ENCODE data around the gene KPNA2. TPM values are rescaled to one million over a fixed set of nuclear protein-coding genes. Genes with fewer than 3 reads are reported as not detected.

Gene KPNA2
- polyA plus RNA-seq, 3 donors, result 23.2 to 36.1 (median 23.2) TPM

GRCh38 chr17:68052810-68053209, 17.3 kb downstream of the KPNA2 start:
- no peak overlapping the region for H3K4me2 ChIP-seq (replicated peaks; ENCODE audit: extremely low read depth, low read length, poor library complexity, severe bottlenecking)
- no peak overlapping the region for H3K4me3 Mint-ChIP-seq
- peaks cover 0 to 2% (median 0%) of the 10 kb centered on the region in 3 donors for H3K27me3 Mint-ChIP-seq (ENCODE audit: low read depth in 3 of 3)
- DNase-seq, result no peak
- H3K4me1 ChIP-seq (ENCODE audit: control insufficient read depth in 1 of 2, insufficient read depth in 2 of 2, low read length in 2 of 2), result peaks cover 8 to 9% of the 10 kb centered on the region in 2 donors
- no peak overlapping the region for H2AFZ ChIP-seq (ENCODE audit: insufficient read depth, low read depth, low read length, poor library complexity, severe bottlenecking)
- H3K27ac ChIP-seq (ENCODE audit: low read depth in 1 of 2, low read length in 2 of 2), result no peak overlapping the region
- WGBS (ENCODE audit: insufficient coverage), result 98% methylated on average over 14 of the region's 14 CpGs
- H3K4me1 Mint-ChIP-seq, result peaks cover 26% of the 10 kb centered on the region
- no peaks in the 10 kb centered on the region for H3K79me2 ChIP-seq (ENCODE audit: insufficient read depth, low read length)
- H3K4me3 ChIP-seq (replicated peaks in 1 of 3; ENCODE audit: low read depth in 2 of 3, low read length in 3 of 3), result no peak overlapping the region
- H3K9me3 Mint-ChIP-seq, result peaks cover 0 to 1% (median 0%) of the 10 kb centered on the region in 7 donors
- H3K27ac Mint-ChIP-seq, result no peak overlapping the region
- H4K20me1 ChIP-seq (ENCODE audit: insufficient read depth, low read length), result no peaks in the 10 kb centered on the region
- no peaks in the 10 kb centered on the region for H3K9me3 ChIP-seq (replicated peaks in 1 of 2; ENCODE audit: control insufficient read depth in 1 of 2, insufficient read depth in 1 of 2, low read length in 2 of 2)
- H3K36me3 Mint-ChIP-seq, result peaks cover 4 to 19% of the 10 kb centered on the region in 2 donors
- TF ChIP-seq, protein P1, sequence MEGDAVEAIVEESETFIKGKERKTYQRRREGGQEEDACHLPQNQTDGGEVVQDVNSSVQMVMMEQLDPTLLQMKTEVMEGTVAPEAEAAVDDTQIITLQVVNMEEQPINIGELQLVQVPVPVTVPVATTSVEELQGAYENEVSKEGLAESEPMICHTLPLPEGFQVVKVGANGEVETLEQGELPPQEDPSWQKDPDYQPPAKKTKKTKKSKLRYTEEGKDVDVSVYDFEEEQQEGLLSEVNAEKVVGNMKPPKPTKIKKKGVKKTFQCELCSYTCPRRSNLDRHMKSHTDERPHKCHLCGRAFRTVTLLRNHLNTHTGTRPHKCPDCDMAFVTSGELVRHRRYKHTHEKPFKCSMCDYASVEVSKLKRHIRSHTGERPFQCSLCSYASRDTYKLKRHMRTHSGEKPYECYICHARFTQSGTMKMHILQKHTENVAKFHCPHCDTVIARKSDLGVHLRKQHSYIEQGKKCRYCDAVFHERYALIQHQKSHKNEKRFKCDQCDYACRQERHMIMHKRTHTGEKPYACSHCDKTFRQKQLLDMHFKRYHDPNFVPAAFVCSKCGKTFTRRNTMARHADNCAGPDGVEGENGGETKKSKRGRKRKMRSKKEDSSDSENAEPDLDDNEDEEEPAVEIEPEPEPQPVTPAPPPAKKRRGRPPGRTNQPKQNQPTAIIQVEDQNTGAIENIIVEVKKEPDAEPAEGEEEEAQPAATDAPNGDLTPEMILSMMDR (IDR thresholded peaks at IDR 0.05), result no peak
- intact Hi-C loops (cut with micrococcal nuclease), result no loop called here
- H3K9ac ChIP-seq (ENCODE audit: insufficient read depth, low read length, poor library complexity, severe bottlenecking), result no peak overlapping the region
- peaks cover 3 to 4% of the 10 kb centered on the region in 2 donors for H3K36me3 ChIP-seq (replicated peaks in 1 of 2; ENCODE audit: control insufficient read depth in 1 of 2, insufficient read depth in 2 of 2, low read length in 2 of 2)
- H3K27me3 ChIP-seq (ENCODE audit: control insufficient read depth in 2 of 2, insufficient read depth in 2 of 2, low read length in 2 of 2), result no peaks in the 10 kb centered on the region

- Mint-ChIP-seq H3K4me1 (peaks cover 26% of the 10 kb centered on the region), H3K36me3 (peaks cover 2 to 16% of the 10 kb centered on the region in 2 donors), H3K27ac (peak overlapping the region in 2 of 7 donors; percentile 37 to 40), H3K4me3 (no peak overlapping the region), H3K9me3 (peaks cover 0 to 1% (median 0%) of the 10 kb centered on the region in 7 donors), H3K27me3 (ENCODE audit: low read depth in 3 of 3) (peaks cover 0 to 3% (median 1%) of the 10 kb centered on the region in 3 donors)
- Histone ChIP-seq H3K4me1 (ENCODE audit: control insufficient read depth in 1 of 2, insufficient read depth in 2 of 2, low read length in 2 of 2) (peaks cover 8 to 9% of the 10 kb centered on the region in 2 donors), H3K27ac (ENCODE audit: low read depth in 1 of 2, low read length in 2 of 2) (no peak overlapping the region), H3K36me3 (replicated peaks in 1 of 2; ENCODE audit: control insufficient read depth in 1 of 2, insufficient read depth in 2 of 2, low read length in 2 of 2) (no peaks in the 10 kb centered on the region), H3K27me3 (ENCODE audit: control insufficient read depth in 2 of 2, insufficient read depth in 2 of 2, low read length in 2 of 2) (no peaks in the 10 kb centered on the region), H3K4me3 (replicated peaks in 1 of 3; ENCODE audit: low read depth in 2 of 3, low read length in 3 of 3) (no peak overlapping the region), H3K9me3 (replicated peaks in 1 of 2; ENCODE audit: control insufficient read depth in 1 of 2, insufficient read depth in 1 of 2, low read length in 2 of 2) (no peaks in the 10 kb centered on the region), H3K79me2 (ENCODE audit: insufficient read depth, low read length) (no peaks in the 10 kb centered on the region), H3K4me2 (replicated peaks; ENCODE audit: extremely low read depth, low read length, poor library complexity, severe bottlenecking) (no peak overlapping the region), H4K20me1 (ENCODE audit: insufficient read depth, low read length) (no peaks in the 10 kb centered on the region), H2AFZ (ENCODE audit: insufficient read depth, low read depth, low read length, poor library complexity, severe bottlenecking) (no peak overlapping the region), H3K9ac (ENCODE audit: insufficient read depth, low read length, poor library complexity, severe bottlenecking) (no peak overlapping the region)
- intact Hi-C loops (cut with micrococcal nuclease), result no loop called here
- WGBS (ENCODE audit: insufficient coverage), result 91% methylated on average over 5 of the region's 9 CpGs
- DNase-seq, result no peak
- TF ChIP-seq, protein P1 (IDR thresholded peaks at IDR 0.05), result no peak
Measured at GRCh38 chr17:68053231-68054013, 17.9 kb downstream of the KPNA2 start.

All from CD14-positive monocyte (primary cell).